Measurements from ENCODE around the gene PITPNM3.

PITPNM3 gene

DNA sequence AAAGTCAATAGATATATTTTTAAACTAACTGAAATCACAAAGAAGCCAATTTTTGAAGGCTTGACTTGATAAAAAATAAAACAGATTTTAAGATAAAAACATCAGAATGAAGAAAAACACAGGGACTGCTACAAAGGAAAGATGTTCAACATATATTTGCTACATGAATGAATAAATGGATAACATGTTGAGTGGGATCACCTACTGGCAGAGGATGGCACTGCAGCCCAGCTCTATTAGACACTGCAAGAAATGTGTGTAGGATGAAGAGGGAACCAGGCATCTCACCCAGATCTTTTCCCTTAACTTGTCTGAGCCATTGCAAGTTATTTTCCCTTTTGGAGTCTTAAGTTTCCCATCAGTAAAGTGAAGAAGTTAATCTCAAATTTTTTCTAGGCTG is 125.6 kb downstream of the PITPNM3 start:
- no peak for TF ChIP-seq RARB (CRISPR knock-in tag; IDR thresholded peaks at IDR 0.05)
- TF ChIP-seq, protein P1, sequence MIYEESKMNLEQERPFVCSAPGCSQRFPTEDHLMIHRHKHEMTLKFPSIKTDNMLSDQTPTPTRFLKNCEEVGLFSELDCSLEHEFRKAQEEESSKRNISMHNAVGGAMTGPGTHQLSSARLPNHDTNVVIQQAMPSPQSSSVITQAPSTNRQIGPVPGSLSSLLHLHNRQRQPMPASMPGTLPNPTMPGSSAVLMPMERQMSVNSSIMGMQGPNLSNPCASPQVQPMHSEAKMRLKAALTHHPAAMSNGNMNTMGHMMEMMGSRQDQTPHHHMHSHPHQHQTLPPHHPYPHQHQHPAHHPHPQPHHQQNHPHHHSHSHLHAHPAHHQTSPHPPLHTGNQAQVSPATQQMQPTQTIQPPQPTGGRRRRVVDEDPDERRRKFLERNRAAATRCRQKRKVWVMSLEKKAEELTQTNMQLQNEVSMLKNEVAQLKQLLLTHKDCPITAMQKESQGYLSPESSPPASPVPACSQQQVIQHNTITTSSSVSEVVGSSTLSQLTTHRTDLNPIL (CRISPR knock-in tag; IDR thresholded peaks at IDR 0.05; ENCODE audit: low read depth): no peak
- no peak for TF ChIP-seq ARNTL (CRISPR knock-in tag; IDR thresholded peaks at IDR 0.05; ENCODE audit: borderline replicate concordance, low read depth)
- TF ChIP-seq, protein P2, sequence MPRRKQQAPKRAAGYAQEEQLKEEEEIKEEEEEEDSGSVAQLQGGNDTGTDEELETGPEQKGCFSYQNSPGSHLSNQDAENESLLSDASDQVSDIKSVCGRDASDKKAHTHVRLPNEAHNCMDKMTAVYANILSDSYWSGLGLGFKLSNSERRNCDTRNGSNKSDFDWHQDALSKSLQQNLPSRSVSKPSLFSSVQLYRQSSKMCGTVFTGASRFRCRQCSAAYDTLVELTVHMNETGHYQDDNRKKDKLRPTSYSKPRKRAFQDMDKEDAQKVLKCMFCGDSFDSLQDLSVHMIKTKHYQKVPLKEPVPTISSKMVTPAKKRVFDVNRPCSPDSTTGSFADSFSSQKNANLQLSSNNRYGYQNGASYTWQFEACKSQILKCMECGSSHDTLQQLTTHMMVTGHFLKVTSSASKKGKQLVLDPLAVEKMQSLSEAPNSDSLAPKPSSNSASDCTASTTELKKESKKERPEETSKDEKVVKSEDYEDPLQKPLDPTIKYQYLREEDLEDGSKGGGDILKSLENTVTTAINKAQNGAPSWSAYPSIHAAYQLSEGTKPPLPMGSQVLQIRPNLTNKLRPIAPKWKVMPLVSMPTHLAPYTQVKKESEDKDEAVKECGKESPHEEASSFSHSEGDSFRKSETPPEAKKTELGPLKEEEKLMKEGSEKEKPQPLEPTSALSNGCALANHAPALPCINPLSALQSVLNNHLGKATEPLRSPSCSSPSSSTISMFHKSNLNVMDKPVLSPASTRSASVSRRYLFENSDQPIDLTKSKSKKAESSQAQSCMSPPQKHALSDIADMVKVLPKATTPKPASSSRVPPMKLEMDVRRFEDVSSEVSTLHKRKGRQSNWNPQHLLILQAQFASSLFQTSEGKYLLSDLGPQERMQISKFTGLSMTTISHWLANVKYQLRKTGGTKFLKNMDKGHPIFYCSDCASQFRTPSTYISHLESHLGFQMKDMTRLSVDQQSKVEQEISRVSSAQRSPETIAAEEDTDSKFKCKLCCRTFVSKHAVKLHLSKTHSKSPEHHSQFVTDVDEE (CRISPR knock-in tag; IDR thresholded peaks at IDR 0.05): no peak
- TF ChIP-seq OSR1 (CRISPR knock-in tag; IDR thresholded peaks at IDR 0.05): no peak
- no peak for TF ChIP-seq SNAI2 (CRISPR knock-in tag; IDR thresholded peaks at IDR 0.05)
- no peak for TF ChIP-seq TOX (CRISPR knock-in tag; IDR thresholded peaks at IDR 0.05; ENCODE audit: borderline replicate concordance)
- no peak for TF ChIP-seq PPARA (CRISPR knock-in tag; IDR thresholded peaks at IDR 0.05; ENCODE audit: borderline replicate concordance)
- ATAC-seq: no peak

DNA sequence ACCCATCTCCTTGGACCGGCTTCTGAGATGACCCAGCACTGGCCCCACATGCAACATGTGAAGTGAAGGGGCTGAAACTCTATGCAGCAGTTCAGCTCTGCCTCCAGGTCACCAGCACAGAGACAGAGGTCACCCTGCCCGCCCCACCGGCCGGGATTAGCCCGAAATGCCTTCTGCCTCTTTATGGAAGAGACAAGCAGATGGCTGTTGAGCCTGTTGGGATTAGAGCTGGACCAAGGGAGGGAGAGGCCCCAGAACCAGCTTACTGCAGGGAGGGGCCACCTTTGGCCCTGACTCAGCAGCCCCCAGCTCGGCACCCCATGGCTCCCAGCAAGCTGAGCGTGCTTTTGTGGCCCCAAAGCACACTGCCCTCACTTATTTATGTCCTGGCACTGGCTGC is 127.1 kb downstream of the PITPNM3 start:
- TF ChIP-seq, protein P1 (CRISPR knock-in tag; IDR thresholded peaks at IDR 0.05; ENCODE audit: low read depth): no peak
- no peak for TF ChIP-seq OSR1 (CRISPR knock-in tag; IDR thresholded peaks at IDR 0.05)
- TF ChIP-seq ISL1 (CRISPR knock-in tag; IDR thresholded peaks at IDR 0.05): no peak
- TF ChIP-seq ZC3H10 (CRISPR knock-in tag; IDR thresholded peaks at IDR 0.05): no peak
- no peak for TF ChIP-seq GLIS3 (CRISPR knock-in tag; IDR thresholded peaks at IDR 0.05)
- TF ChIP-seq, protein P3, sequence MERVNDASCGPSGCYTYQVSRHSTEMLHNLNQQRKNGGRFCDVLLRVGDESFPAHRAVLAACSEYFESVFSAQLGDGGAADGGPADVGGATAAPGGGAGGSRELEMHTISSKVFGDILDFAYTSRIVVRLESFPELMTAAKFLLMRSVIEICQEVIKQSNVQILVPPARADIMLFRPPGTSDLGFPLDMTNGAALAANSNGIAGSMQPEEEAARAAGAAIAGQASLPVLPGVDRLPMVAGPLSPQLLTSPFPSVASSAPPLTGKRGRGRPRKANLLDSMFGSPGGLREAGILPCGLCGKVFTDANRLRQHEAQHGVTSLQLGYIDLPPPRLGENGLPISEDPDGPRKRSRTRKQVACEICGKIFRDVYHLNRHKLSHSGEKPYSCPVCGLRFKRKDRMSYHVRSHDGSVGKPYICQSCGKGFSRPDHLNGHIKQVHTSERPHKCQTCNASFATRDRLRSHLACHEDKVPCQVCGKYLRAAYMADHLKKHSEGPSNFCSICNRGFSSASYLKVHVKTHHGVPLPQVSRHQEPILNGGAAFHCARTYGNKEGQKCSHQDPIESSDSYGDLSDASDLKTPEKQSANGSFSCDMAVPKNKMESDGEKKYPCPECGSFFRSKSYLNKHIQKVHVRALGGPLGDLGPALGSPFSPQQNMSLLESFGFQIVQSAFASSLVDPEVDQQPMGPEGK (CRISPR knock-in tag; IDR thresholded peaks at IDR 0.05; ENCODE audit: borderline replicate concordance): no peak
- TF ChIP-seq CSDC2 (CRISPR knock-in tag; IDR thresholded peaks at IDR 0.05): no peak
- TF ChIP-seq, protein P2 (CRISPR knock-in tag; IDR thresholded peaks at IDR 0.05): no peak
- TF ChIP-seq TCF4 (CRISPR knock-in tag; IDR thresholded peaks at IDR 0.05; ENCODE audit: borderline replicate concordance): no peak
- no peak for TF ChIP-seq ZFP30 (CRISPR knock-in tag; IDR thresholded peaks at IDR 0.05)
- TF ChIP-seq ZNF565 (CRISPR knock-in tag; conservative IDR thresholded peaks at IDR 0.05; ENCODE audit: low read depth): no peak
- TF ChIP-seq SNAI2 (CRISPR knock-in tag; IDR thresholded peaks at IDR 0.05): no peak
- TF ChIP-seq ZNF70 (CRISPR knock-in tag; IDR thresholded peaks at IDR 0.05): no peak
- no peak for TF ChIP-seq TOX (CRISPR knock-in tag; IDR thresholded peaks at IDR 0.05; ENCODE audit: borderline replicate concordance)
- no peak for TF ChIP-seq ZNF8 (CRISPR knock-in tag; IDR thresholded peaks at IDR 0.05)
- no peak for ATAC-seq

DNA sequence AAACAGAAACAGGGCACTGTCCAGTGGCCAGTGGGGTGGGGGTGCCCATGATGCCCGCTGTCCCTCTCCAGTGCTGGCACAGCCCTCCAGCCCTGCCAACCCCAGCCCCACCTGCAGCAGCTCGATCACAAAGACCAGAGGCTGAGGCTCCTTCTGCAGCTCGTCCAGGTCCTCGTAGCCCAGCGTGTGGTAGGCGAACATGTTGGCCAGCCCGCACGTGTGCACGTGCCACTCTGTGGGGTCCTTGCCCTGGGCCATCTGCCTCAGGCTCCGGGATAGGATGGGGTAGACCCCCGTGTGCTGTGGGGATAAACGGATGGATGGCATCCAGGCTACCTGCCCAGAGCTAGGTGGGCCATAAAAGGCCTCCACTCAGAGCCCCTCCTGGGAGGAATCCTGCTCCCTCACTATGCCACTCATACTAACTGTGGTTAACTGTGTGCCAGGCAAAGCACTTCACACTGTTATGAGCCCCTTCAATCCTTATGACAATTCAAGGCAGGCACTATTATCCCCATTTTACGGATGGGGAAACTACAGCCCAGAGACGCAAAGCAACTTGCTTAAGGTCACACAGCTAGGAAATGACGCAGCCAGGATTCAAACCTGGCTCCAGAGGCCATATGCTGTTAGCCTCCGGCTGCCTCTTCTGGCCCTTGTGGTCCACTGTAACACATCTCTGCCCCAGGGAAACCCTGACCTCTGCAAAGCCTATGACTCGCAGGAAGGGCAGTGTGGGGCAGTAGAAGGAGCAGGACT is 128.0 kb downstream of the PITPNM3 start:
- no peak; the same call in 2 of the 3 replicates for ATAC-seq
- TF ChIP-seq BACH2 (CRISPR knock-in tag; IDR thresholded peaks at IDR 0.05; ENCODE audit: borderline replicate concordance) (no peak), ZFP3 (CRISPR knock-in tag; IDR thresholded peaks at IDR 0.05) (no peak)
- TF ChIP-seq, protein P4, sequence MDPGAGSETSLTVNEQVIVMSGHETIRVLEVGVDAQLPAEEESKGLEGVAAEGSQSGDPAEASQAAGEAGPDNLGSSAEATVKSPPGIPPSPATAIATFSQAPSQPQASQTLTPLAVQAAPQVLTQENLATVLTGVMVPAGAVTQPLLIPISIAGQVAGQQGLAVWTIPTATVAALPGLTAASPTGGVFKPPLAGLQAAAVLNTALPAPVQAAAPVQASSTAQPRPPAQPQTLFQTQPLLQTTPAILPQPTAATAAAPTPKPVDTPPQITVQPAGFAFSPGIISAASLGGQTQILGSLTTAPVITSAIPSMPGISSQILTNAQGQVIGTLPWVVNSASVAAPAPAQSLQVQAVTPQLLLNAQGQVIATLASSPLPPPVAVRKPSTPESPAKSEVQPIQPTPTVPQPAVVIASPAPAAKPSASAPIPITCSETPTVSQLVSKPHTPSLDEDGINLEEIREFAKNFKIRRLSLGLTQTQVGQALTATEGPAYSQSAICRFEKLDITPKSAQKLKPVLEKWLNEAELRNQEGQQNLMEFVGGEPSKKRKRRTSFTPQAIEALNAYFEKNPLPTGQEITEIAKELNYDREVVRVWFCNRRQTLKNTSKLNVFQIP (CRISPR knock-in tag; IDR thresholded peaks at IDR 0.05; ENCODE audit: borderline replicate concordance, low read depth): no peak

All from SK-N-SH treated with all-trans-retinoic acid at 6 μM for 48 hours (cell line).